Measurements from ENCODE around the gene PLCG2.
A peak's percentile ranks its signal among the peaks of the same experiment; 100 is the strongest.
"Not testable (repeated sequence)": the region's sequence is repeated elsewhere in the genome, so short reads cannot be mapped to it uniquely, and the experiment has no call there.

PLCG2 gene

DNA sequence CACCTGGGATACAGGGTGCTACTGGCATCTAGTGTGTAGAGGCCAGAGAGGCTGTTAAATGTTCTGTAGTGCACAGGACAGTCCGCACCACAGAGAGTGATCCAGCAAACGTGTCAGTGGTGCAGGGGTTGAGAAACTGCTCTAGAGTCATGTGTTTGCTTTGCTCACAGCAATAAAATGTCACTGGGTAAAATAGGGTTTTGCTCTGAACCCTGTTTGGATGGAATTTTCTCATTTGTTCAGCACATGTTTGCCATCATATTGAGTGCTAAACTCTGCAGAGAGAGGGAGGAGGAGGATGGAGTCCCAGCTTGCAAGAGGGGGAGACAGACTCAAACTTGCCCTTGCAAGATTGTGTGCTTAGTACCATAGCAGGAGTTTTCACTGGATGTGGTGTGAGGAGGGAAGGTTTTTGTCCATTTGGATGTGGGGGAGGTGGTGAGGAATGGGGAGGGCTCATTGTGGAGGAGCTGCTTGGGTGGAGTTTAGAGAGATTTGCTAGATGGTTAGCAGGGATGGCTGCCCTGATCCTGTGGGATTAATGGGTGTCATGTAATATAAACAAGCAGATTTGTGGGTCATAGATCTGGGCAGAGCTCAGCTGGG, 11.8 kb downstream of the PLCG2 start:
- no peak for DNase-seq

DNA sequence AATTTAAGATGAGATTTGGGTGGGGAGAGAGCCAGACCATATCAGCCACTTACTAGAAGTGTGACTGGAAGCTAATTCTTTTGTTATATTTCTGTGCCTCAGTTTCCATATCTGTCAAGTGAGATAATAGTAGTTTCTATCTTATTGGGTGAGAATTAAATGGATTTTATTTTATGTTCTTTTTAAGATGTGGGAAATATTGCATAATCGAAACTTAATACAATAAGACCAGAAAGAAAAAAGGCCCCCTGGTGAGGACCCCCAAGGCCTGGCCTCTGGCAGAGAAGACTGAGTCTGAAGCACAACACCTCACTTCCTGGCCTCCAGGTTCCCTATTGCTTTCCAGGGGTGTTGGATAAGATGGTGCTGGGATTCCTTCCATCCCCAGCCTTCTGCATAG, 13.7 kb downstream of the PLCG2 start:
- DNase-seq: no peak

DNA sequence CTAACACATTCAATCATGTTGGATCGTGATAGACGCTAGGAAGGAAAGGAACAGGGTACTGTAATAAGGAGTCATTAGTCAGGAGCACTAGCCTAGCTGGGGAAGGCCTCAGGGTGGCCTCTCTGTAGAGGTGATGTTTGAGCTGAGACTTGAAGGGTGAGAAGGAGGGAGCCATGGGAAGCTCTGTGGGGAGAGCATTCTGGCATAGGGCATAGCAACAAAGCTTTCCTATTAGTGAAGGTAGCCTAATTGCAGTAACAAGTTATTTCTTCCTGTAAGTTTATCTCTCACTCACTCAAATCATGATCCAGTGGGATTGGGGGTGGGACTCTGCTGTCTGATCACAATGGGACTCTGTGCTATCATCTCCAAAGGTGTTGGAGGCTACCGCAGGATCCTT, 16.1 kb downstream of the PLCG2 start:
- DNase-seq: no peak

DNA sequence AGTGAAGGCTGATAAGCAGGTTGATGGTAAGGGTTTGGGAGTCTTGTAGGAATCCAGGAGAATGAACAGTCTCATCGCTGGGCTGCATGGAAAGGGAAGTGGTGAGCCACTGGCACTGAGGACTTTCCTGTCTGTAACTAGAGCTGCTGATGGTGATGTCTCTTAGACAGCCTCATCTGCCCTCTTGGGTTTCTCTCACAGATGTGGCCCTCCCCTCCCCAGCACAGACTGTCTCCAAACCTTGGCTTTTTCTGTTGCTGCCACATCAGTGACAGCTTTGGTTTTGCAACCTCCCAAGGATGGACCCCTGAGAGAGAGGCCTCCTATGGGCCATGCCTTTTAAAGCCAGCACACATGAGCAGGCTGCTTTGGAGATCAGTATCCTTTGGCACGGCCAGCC, 16.9 kb downstream of the PLCG2 start:
- DNase-seq: no peak

DNA sequence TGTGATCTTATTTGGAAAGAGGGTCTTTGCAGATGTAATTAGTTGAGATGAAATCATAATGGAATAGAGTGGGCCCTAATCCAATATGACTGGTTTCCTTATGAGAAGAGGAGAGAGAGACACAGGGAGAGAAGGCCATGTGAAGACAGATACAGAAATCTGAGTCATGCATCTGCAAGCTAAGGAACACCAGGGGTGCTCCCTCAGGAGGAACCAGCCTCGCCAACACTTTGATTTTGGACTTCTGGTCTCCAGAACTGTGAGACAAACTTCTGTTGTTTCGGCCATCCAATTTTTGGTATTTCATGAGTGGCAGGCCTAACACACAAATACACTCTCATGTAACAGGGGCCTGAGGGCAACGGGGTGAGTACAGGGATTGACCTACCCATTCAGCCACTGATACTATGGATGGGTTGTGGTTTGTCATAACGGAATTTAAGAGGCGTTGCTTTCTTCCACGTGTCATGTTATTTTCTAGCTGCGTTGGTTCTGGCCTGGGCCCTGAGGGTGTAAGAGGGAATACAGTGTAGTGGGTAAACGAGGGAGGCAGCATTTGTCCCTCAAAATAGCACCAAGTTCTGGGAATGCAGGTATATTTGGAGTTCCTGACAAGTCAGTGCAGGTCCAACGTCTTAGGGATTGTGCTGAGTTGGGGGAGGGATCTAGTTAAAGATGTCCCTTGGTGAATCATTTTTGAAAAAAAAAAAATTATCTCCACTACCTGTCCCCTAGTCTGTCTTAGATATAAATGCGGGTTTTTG, 17.7 kb downstream of the PLCG2 start:
- DNase-seq: no peak

DNA sequence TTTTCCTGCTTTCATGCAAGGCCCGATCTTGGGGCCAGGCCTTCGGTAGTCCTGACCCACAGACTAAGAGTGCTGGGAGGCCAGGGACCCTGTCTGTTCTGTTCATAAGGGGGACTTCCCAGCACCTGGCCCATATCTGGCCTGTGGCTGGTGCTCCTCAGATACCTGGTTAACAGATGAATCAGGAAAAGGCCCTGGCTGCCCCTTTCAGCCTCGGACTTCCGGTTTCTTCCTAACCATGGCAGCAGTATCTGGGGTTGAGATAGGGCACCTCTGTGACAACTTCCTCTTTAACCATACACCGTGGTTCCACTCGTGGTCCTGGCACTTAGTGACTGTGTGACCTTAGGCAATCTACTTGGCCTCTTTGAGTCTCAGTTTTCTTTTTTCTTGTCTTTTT, 18.4 kb downstream of the PLCG2 start:
- peak in 1 of 2 donors; percentile 53 for DNase-seq

DNA sequence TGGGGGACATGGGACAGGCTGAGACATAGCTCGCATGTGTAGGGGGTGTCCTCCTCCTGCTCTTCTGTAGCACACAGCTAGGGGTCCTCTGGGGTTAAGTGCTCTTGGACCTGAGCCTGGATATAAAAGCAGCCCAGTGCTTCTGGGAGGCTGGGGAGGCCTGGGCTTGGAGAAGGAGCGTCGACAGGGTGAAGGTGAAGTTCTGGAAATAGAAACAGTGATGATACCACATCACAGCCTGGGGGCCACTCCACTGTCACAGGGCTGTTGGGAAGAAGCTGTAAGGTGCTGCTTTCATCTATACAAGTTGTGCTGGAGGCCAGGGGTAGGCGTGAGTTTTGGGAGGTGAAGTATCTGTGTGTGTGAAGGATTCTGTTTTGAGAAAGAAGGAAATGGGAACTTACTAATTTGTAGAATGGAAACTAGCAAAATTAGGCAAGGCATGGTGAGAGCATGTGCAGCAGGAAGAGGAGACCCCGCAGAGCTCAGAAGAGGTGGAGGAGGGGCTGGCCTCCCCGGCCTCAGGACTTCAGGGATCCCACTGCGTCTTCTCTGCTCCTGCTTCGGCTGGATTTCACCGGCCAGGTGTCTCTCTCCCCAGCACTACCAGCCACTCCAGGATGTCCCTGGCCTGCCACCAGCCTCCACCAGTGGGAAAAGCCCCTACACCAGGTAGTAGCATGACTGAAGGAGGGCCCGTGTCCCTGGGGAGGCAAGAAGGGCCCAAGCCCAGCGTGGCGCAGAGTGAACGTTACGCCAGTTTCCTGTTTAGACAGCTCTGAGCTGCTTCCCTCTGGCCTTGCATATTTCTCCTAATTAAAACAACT, 19.4 kb downstream of the PLCG2 start:
- peak in 1 of 2 donors; percentile 64 for DNase-seq

DNA sequence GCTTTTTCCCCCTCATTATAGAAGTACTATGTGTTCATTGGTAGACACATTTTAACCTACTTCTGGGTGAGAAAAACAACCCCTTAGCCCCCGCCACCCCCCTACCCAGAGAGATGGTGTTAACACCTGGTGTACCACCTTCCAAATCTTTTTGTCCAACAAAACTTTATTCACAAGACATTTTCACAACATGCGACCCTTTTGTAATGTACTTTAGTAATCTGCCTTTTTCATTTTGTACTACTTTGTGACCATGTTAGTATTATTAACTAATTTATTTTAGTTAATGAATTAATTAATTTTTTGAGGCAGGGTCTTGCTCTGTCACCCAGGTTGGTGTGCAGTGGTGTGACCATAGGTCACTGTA, 20.0 kb downstream of the PLCG2 start:
- no peak for DNase-seq

DNA sequence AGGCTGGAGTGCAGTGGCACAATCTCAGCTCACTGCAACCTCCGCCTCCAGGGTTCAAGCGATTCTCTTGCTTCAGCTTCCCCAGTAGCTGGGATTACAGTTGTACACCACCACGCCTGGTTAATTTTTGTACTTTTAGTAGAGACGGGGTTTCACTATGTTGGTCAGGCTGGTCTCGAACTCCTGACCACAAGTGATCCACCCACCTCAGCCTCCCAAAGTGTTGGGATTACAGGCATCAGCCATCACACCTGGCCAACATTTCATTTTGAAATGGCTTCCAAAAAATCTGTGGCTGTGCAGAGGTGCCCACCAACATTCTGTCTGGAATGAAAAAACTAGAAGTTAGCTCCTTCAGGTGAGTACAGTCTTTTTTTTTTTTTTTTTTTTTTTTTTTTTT, 22.6 kb downstream of the PLCG2 start:
- not testable (repeated sequence) for DNase-seq

DNA sequence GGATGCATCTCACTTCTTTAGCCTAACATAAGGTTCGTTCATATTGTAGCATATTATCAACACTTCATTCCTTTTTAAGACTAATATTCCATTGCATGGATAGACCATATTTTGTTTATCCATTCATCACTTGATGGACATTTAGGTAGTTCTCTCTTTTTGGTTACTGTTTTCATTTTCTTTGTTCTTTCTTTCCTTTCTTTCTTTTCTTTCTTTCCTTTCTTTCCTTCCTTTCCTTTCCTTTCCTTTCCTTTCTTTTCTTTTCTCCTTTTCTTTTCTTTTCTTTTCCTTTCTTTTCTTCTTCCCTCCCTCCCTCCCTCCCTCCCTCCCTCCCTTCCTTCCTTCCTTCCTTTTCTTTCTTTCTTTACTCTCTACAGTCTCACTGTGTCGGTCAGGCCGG, 24.2 kb downstream of the PLCG2 start:
- DNase-seq: no peak

DNA sequence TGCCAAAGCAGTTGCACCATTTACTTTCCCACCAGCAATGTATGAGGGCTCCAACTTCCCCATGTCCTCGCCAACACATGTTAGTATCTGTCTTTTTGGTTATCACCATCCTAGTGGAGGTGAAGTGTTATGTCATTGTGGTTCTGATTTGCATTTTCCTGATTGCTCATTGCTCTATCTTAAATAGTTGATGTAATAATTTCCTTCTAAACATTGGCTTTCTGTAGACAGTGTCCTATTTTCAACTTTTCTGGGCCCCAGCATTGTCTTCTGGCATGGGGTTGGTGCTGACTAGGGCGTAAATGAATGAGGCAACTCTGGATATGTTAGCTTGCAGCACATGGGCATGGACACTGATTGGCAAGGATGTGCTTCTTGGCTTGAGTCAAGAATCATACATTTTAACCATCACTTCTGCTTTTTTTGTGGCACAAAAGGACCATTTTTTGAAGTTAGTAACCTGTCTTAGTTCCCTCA, 25.1 kb downstream of the PLCG2 start:
- no peak for DNase-seq

DNA sequence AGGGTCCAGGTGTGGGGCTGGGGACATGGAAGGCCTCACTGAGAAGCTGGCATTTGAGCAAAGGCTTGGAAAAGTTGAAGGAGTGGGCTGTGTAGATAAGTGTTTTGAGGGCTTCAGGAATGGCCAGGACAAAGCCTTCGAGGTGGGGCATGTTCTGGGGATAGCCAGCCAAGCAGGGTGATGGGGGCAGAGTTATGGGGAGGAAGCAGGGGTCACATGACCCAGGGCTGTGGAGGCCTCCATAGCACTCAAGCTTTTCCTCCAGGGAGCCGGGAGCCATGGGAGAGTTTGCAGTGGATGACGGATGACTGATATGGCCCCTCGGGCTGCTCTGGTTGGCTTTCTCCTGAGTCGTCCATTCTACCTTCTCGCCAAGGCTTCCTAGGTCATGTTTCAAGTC, 27.6 kb downstream of the PLCG2 start:
- no peak for DNase-seq

DNA sequence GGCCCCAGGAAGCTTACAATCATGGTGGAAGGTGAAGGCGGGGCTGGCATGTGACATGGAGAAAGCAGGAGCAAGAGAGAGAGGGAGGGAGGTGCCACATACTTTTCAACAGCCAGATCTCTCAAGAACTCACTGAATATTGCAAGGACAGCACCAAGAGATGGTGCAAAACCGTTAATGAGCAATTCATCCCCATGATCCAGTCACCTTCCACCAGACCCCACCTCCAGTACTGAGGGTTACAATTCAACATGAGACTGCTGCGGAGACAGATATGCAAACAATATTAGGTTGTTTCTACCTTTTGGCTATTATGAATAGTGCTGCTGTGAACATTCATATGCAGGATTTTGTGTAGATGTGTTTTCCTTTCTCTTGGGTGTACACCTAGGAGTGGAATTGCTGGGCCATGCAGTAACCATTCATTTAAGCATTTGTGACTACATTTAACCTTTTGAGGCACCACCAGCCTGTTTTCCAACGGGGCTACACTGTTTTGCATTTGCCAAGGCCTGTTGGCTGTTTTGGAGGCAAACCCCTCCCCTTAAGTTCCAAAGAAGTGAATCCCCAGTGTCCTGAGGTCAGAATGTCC, 28.8 kb downstream of the PLCG2 start:
- DNase-seq: no peak

DNA sequence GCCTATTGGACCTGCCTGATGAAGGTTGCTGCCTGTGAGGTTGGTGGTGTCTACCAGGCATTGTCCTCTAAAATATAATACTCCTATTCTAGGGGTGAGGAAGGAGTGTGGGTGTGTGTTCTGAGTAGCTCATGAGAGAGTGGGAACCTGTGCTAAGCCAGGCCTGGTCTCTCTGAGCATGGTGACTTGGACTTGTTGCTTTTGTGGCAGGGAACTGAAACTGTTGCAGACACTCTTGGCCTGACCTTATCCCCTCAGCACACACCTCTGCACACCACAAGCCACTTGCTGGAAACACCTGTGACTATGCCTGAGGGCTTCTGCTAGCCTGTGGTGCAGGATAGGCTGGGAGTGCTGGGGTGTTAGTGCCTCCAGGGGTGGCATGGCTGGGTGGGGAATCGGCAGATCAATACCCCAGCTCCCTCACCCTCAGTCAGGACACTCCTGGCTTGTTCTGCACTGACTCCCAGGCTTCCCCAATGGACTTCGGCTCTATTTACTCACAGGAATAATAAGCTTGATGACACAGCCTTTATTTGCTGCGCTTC, 29.9 kb downstream of the PLCG2 start:
- peak in 1 of 2 donors; percentile 74 for DNase-seq

DNA sequence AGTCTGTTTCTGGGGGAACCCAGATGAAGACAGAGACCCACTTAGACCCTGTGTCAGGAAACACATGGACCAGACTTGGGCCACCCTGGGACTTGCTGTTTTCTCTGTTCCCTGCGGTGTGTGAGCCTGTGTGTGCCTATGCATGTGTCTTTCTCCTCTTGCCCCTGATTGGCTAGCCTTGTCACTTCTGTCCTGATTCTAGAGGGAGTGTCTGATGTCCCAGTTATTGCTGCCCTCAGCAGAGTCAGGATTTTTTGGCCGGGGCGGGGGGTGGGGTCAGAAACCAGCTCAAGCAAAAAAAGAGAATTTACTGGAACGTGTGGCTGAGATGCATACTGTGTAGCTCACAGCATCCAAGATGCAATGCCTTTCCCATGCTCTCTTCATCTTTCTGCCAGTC, 30.5 kb downstream of the PLCG2 start:
- no peak for DNase-seq

DNA sequence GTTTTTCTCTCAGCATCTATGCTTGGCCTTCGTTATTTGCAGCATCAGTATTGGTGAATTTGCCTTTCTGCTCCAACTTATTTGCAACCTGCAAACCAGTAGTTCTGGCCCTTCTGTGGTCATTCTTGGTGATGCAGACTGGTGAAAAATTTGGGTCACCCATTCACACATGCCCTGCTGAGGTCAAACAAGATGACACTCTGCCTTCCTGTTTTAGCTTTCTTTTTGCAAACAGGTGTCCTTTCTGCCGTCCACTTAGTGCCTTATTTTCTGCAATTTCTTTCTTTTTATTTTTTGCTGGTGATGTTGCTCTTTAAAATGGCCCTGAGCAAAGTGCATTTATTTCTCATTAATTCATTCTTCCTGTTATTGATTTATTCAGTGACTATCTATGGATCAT, 31.3 kb downstream of the PLCG2 start:
- no peak for DNase-seq

DNA sequence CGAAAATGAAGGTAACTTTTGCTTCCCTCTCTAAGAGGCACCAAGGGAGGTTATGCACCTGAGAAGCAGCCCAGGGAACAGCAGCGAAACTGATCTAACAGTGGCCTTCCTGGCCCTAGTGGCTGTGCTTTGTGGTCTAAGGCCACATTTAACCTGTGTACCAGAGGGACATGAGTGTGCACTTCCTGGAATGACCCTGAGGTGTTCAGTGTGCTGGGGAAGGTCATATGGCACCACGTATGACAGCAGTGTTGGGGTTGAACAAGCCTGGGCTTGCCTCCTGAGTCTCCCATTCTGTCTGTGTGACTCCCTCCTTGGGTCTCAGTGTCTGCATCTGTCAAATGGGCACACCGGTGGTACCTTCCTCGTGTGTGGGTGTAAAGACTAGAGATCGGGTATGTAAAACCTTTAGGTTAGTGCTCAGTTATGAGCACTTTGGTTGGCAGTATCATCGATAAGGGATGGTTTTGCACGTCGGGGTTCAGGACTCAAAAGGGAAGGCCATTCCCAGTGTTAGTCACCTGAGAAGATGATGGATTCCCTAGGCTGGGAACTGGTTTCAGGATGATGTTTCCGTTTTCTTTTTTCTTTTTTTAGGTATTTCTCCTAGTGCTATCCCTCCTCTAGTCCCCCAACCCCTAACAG, 31.9 kb downstream of the PLCG2 start:
- no peak for DNase-seq

DNA sequence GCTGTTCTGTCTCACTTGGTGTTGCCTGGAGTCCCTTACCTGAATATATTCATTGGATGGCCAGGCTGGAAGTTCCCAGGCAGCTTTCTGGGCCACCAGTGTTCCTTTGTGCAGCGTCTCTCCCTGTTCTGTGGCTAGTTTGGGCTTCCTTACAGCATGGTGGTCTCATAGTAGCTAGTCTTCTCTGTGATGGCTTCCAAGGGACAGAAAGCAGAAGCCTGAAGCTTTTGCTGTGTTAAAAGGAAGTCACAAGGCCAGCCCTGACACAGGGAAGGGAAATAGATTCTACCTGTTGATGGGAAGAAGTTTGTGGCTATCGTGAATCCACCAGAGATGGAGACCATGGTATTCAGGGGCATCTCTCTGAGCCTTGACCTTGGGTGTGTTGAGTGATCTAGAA, 34.6 kb downstream of the PLCG2 start:
- DNase-seq: no peak

DNA sequence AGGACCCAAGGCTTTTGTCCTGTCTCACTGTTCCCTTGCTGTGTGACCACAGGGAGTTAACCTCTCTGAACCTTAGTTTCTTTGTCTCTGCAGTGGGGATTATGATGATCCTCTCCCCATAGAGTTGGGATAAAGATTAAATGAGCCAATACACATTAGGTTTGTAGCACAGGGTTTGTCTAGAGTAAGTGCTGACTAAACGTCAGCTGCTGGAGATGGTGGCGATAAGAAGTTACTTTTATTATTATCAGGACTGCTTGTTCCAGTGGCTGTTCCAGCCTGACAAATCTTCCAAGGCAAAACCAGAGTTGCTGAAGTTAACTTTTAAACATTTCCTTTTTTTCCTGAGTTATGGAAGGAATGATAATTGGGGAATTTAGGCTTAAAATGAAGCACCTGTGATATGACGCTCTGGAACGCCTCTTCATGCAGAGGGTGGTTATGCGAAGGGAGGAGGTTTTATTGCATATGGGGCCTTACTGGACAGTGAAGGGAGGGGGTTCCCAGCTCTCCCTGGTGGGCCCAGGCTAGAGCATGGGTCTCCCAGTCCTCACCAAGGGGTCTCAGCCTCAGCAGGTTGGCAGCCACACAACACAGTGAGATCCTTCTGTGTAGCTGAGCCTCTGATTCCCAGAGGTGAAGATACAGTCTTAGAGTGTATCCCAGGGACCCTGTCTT, 35.8 kb downstream of the PLCG2 start:
- no peak for DNase-seq

DNA sequence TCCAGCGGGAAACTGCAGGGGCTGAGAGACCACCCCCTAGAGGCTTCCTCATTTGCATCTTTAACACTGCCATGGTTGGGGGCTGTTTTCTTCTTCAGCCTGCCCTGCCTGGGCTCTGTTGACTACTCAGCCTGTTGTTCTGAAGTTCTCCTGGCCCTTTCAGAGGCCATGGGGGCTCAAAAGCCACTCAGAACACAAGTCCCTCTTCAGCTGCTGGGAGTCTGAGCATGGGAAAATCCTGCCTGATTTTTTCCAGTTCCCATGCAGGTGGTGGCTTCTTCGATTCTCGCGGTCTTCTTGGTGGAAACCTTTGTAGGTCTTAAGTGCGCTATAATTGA, 36.3 kb downstream of the PLCG2 start:
- DNase-seq: no peak

DNA sequence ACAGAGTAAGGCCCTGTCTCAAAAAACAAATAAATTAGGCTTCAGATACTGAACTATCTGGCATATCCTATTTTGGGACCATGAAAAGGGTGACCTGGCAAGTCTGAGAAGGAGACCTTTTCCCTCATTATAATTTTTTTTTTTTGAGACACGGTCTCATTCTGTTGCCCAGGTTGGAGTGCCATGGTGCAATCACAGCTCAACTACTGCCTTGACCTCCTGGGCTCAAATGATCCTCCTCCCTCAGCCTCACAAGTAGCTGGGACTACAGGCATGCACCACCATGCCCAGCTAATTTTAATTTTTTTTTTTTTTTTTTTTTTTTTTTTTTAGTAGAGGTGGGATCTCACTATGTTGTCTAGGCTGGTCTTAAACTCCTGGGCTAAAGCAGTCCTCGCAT, 37.3 kb downstream of the PLCG2 start:
- DNase-seq: no peak

DNA sequence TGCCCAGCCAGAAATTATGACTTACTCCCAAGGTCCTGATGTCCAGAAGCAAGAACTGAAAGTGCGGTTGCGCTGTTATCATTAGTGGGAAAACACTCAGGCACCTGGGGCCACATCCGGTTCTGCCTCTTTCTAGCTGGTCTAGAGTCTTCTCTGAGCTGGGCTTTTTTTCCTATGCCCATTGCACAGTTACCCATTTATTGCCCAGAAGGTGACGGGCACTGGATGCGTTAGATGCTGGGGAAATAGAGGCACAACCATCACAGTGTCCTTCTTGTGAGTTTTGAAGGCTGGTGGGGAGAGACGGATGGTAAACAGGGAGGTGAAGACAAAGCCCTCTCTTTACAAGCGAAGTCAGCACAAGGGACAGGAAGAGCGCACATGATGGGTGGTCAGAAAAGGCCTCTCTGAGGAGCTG, 37.7 kb downstream of the PLCG2 start:
- DNase-seq: no peak

Measured in CD4-positive, alpha-beta T cell treated with Interferon alpha-2 for 1 hour (primary cell).